CD4-positive, alpha-beta T cell treated with Interleukin-17A for 1 hour (primary cell): ENCODE results near the gene GDPD4.
"Not testable (repeated sequence)": the region's sequence is repeated elsewhere in the genome, so short reads cannot be mapped to it uniquely, and the experiment has no call there.

Experiments used
- DNase-seq: peaks from one replicate; pipeline ENCODE4 v3.0.0-alpha.2; 2020

GDPD4 gene, protein sequence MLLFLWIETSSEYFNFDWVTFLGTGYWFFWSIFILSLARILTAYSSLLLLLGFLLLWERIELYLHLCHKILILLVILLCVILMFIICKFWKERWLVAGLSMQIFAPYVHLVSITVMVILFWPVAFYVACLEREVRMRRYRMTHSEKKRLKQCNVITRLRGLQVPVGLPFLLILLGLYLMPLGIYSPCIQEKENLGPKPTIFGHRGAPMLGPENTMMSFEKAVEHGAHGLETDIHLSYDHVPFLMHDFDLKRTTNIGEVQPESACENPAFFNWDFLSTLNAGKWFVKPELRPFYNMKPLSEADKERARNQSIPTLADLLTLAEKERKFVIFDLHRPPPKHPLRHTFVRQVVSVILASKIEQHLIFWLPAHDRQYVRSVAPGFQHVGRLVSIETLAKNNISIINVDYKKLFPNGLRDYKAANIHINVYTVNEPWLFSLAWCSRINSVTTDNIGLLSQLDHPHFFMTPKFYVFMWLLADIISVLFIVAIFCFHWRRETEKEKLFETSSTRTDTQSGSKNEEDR

DNA sequence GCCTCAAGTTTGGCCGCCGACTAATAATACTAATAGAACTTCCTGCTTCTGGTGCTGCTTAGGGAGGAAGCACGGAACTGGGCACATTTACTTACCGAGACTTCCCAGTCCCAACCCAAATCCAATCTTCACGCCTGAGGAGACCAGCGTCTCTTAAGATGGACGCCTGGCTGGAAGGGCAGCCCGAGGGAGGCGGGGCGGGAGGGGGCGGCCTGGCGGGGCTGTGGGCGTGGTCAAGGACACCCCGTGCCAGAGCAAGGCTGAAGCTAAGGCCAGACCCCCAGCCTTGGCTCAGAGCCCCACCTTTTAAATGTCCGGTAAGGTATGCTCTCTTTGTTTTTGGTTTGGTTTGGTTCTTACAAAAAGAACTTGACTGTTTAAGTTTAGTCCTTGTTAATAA lies at the start of gene GDPD4:
Gene GDPD4, minus strand, starts transcription at position 177 of the 400 bp plus-strand sequence. CDS start 16,549 bp downstream, outside the sequence.
- no peak for DNase-seq

DNA sequence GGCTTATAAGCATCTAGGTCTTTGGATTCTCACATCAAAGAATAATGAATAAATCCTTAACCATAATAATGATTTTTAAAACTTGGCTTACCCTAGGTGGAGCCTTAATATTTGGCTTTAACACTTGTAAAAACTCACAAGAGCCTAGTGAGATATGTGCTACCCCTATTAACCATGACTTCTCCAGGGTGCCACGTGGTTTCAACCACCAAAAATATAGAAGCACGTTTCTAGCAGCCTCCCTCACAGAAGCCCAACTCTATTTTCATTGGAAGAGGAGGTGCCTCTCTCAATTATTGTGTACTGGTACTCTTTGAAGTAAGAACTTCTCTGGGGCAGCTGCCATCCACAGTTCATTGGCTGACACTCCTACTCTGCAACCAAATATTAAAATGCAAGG lies 46.5 kb upstream of the GDPD4 start:
- no peak for DNase-seq

DNA sequence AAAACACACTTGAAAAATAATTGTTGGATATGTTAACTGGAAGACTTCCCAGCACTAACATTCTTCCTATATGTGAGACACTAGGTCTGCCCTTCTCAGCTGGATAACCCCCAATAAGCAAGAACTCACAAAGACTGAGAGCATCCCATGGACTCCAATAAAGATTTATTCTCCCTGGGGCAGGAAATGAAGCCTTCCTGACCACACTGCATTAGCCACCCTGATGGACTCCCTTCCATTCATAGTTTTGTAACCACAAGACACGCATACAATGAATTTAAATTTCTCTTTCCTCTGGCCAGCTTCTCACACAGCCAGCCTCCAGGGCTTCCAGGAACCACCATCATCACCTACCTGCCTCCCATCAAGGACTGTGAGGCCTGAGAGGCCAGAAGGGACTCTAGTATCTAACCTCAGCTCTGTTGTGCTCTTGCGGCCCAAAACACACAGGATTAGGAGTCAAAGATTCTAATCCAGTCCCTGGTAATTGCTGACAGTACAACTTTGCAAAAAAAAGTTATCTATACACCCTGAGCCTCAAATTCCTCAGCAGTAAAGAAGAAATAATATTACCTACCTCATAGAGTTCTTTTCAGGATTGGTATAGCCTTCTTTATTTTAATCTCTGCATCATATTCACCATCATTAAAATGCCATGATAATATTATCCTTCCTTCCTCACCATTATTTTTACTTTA lies 45.6 kb upstream of the GDPD4 start:
- no peak for DNase-seq

DNA sequence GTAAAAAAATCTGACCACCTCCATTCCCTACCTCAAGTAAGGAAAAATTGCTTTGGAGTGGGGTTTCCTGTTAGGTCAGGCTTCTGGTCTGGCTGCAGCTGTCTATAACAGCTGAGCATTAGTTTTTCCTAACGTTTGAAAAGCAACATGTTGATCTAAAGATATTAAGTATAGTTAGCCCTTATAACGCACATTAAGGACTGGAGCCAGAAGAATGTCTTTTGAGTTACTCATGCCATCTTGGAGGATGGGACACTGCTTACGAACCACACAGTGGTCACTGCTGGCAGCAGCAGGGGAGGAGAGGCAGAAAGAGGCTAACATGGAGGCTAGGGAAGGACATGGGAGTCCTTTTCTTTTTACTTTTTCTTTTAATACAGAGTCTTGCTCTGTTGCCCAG lies 44.1 kb upstream of the GDPD4 start:
- DNase-seq = no peak

DNA sequence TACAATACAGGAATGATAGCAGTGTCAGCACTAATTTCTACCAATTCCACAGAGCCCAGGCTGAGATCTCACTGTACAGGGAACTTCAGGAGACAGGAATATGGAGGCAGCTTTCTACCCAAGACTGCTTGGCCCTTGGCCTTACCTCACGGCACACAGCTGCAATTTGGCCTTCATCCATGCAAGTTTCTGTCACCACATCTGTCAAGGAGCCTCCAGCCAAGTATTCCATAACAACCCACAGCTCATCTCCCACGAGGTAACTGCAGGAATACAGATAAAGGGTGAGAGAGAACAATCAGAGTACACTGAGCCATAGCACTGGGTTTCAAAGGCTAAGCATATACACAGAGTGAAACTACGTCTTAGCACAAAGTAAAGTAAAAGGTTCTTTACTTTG lies 39.0 kb upstream of the GDPD4 start:
- DNase-seq = no peak

DNA sequence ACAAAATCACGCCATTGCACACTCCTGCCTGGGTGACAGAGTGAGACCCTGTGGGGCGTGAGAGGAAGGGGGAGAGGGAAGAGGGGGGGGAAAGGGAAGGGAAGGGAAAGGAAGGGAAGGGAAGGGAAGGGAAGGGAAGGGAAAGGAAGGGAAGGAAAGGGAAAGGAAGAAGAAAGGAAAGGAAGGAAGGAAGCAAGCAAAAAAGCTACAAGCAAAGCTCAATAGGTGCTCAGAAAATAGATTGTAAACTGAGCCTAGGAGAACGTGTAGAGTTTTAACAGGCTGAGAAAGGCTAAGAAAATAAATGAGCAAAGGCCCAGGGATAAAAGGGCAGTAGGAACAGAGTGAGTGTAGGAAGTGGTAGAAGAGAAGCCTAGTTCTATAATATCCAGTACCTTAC lies 30.8 kb upstream of the GDPD4 start:
- no peak for DNase-seq

DNA sequence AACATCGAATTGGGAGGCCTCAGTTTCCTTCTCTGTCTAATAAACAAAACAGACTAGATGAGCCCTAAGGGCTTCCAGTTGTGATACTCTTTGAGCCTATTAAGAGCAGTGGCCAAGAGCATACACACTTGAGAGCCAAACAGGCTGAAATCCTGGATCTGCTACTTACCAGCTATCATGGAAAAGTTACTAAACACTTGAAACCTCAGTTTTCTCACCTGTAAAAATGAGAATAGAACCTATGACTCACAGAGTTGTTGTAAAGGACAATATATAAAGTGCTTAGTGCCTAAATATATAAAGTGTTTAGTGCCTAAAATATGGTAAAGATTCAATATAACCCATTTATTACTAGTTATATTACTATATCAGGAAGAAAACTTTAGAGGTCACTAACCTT lies 23.7 kb upstream of the GDPD4 start:
- no peak for DNase-seq

DNA sequence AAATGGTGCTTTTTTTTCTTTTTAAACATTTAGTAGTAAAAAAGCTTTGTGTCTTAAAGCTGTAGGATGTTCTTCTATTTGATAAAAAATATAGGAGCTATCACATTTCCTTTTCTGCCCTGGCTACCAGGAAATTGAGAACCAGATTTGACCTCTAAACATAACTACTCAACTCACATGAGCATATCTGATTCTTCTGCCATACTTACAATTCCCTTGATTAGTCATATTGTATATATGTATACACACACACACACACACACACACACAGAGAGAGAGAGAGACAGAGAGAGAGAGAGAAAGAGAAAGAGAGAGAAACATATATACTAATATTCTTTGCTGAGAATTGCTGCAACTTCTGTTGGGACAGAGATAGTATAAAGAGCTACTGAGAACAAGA lies 23.0 kb upstream of the GDPD4 start:
- no peak for DNase-seq

DNA sequence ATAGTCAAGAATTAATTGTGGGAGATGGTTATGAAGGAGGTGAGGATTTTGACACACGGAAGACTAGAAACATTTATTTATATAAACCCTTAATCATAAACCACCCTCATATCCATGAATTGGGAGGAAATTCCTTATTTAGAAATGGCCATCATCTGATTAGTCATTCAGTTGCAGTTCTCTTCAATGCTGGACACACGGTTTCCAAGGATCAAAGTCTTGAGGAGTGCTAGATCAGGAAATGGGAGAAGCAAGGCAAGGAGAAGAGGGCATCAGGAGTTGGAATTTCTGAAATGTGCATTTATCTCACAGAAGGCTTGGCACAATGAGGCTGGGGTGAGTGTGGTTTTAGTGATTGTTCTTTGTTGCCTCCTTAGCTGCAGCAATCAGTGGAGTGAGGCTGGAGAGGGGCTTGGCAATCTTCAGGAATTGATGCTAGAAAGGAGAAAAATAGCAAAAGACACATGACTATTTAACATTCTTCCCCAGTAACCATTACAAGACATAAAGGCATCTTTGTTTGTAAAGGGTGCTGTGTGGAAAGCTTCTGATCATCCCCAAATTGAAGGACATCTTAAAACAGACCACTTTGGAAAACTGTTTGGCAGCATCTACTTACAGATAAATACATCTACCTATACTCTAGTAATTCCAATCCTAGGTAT lies 21.6 kb upstream of the GDPD4 start:
- DNase-seq = no peak

DNA sequence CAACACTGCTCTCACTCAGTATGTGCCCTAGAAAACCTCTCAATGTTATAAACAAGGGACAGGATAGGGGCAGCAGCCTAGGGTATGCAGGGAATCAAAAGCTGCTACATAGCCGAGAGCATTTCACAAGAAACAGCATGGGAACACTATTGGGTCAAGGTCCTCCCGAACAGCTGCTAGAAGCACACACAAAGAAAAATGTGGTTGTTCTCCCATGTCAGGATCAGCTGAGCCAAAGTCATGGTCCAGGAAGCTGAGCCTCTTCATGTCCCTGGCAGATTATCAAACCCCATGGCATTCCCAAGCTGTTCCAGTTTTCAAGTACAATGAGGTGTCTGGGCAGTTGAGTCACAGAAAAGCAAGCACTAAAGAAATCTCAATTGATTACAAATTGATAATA lies 21.0 kb upstream of the GDPD4 start:
- DNase-seq = no peak

DNA sequence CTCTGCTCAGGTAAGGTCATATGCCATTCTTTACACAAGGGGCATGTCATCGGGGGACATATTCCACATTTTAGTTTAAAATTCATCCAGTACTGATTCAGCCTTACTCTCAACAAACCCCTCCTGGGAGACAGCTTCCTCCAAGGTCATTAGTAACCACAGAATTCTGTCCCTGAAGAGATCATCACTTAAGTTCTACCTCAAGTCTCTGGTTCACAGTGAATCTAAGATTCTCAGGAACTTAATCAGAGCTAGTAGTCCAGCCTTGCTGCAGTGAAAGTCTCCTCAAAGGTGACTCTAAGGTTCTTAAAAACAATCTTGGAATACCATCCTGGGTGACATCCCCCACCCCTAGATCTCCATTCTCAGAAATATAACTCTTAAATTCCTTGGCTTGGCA lies 18.9 kb upstream of the GDPD4 start:
- no peak for DNase-seq

DNA sequence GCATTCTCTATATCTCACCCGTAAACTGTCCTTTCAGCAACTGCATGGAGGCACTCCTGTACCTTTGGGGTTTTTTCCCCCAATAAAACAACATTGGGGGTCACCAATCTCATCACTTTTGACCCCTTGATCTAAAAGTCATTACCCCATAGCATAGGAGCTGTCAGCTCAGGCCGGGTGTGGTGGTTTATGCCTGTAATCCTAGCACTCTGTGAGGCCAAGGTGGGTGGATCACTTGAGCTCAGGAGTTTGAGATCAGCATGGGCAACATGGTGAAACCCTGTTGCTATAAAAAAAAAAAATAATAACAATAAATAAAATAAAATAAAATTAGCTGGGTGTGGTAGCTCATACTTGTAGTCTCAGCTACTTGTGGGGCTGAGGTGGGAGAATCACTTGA lies 17.1 kb upstream of the GDPD4 start:
- DNase-seq = no peak

DNA sequence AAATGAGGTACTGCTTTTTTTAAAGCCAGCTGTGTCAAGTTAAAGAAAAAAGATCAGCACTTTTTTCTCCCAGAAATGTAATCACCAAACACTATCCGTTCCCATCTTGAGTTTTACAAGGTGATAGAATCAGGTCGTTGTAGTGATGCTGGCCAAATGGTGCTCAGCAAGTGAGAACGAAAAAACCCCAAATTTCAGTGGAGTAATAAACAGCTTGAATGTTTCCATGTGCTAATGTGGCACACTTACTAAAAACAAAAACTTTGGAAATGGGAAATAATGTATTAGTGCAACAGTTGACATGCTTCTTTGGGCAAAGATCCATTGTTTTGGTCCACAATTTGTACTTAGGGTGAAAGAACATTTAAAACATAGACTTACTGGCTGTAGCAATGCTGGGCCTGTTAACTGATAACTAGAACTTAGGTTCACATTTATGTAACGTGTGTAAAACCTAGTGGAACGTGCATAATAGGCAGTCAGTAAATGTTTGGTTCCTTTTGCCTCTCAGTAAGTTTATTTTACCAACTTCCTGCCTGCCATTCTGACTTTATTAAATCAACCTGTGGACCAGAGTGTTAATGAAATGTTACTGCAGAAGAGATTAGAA lies 15.4 kb upstream of the GDPD4 start:
- DNase-seq = no peak

DNA sequence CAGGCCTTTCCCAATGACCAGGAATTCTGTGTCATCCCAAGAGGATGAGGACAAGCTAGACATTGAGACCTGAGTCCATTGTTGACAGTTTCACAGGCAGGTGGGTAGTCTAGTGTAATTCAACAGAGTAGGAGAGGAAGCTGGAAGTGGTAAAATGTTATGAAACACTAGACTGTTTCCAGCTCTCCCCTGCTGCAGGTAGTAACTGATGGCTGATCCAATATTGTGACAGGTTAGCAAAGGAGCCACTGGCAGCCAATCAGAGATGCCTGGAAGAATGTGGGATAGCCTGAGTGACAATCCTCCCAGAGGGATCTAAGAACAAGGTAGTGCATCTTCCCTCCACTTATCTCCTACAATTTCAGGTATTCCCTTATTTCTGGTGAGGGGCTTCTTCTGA lies 10.6 kb upstream of the GDPD4 start:
- no peak for DNase-seq

DNA sequence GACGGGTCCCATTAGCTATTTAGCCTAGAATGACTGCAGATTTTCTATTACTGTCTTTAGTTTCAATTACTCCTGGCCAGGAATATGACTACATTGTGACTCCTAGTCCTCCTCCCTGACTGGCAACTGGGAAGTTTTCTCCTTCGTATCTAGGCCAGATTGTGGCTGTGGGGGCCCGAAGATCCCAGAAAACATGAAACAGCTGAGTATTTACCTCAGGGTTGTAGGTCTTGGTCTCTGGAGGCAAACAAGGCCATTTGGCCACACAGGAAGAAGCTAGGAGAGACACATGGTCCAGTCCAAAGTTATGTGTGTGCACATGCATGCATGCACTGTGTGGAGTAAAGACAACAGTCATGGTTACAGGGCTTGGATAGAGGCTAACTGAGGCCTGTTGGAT lies 10.2 kb upstream of the GDPD4 start:
- no peak for DNase-seq

DNA sequence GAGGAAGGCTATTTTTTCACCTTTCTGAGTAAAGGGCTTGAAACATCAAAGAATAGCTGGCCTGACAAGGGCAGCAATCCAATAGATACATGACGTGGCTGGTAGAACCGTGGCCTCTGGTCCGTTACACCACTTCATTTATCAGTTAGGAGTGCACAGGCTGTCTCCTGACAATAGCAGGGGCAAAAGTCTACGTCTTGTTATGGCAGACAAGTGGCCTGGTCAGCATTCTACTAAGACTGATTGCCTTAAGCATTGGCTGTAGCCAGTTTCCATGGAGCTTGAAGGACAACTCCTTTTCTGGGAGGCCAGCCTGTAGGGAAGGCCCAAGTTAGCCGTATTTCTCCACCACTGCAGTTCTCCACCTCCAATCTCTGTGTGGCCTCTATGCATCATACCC lies 9.2 kb upstream of the GDPD4 start:
- DNase-seq = no peak

DNA sequence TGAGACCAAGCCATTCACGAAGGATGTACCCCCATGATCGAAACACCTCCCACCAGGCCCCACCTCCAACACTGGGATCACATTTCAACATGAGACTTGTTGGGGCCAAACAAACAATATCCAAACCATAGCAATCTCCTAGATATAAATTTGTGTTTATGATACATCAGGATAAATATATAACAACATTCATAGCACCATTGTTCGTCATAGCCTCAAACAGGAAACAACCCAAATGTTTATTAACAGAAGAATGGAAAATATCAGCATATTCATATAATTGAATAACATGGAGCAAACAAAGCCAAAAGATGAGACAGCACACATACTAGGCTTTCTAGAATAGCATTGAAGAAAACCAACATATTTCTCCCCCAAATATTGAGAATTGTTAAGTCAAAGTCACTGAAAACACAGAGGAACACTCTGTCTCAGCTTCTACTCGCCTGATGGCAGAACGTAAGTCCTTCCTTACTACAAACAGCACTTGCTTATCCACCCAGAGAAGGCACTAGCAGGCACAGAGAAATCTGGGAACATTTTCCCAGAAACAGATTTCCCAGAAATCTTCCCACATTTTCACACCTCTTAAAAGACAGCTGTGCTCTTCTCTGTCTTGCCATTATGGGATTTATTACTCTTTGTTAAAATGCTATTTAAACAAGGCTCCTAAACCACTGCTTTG lies 8.1 kb upstream of the GDPD4 start:
- no peak for DNase-seq

DNA sequence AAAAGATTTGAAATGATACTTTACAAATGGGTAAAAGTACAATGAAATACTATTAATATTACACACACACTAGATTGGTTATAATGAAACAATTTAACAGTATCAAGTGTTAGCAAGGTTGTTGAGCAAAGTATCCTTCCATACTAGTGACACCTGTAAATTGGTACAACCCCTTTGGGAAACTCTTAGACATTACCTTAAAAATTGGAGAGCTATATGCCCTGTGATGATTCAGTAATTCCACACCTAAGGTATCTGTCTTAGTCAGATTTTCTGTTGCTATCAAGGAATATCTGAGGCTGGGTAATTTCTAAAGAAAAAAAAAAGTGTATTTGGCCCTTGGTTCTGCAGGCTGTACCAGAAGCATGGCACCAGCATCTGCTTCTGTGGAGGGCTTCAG lies 7.4 kb upstream of the GDPD4 start:
- no peak for DNase-seq

DNA sequence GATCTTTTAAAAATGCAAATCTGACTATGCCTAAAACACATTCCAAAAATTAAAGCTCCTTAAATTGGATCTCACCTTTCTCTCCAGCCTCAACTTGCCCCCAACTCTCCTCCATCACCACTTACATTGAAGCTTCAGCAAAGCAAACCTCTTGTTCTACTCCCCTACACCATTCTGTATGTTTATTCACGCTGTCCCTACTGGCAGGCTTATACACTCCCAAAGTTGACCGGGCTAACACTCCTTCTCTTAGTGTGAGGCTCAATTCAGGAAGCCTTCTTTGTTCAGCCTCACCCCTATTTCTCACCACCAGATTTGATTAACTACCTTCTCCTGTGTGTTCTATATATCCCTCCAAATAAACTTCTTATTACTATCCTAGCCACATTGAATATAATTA lies 1.8 kb upstream of the GDPD4 start:
- DNase-seq = no peak

DNA sequence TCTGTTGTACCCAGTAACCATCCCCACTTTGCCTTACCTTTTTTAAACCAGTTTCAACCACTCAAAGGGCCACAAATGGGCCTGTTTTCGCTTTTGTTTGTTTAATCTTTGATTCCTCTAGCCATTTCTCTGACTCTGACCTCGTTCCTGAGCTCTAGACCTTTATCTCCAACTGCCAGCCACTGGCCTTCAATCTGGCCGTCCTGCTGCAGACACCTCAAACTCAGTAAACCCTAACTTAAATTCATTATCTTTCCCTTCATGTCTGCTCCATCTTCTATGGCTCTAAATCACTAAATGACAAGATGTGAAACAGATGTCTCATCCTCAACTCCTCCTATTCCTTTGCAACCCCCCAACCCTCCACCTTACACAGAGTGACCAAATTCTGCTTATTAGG lies 1.3 kb upstream of the GDPD4 start:
- DNase-seq = no peak

DNA sequence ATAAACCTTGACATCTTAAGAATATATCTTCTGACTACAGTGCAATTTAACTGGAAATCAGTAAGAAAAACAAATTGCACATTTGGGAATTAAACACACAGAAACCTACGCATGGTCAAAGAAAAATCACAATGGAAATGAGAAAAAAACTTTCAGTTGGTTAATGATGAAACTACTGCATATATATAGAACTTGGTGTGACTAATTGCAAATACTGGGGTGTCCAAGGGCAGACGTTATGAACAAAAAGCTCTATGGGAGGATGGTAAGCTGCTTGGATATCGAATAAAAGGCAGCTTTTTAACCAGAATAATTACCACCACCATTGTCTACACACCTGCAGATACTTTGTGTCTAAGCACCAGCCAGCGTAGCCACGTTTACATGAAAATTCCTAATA lies 791 bp downstream of the GDPD4 start:
- DNase-seq = no peak

DNA sequence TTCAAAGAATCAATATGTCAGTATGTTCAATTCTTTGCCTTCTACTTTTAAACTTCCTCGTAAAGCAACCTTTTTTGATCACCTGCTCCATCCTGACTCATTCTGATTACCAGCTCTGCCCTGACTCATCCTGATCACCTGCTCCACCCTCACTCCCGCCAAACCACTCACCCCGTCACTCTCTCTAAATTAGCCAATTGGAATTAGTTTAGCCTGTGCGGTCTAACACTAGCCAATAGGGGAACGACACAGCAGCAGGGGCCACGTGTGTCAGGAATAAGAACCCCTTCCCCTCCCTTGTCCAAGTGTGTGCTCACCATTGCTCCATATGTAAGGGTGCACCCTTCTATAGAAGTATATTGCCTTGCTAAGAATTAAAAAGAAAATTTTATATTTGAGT lies 1.5 kb downstream of the GDPD4 start:
- not testable (repeated sequence) for DNase-seq

DNA sequence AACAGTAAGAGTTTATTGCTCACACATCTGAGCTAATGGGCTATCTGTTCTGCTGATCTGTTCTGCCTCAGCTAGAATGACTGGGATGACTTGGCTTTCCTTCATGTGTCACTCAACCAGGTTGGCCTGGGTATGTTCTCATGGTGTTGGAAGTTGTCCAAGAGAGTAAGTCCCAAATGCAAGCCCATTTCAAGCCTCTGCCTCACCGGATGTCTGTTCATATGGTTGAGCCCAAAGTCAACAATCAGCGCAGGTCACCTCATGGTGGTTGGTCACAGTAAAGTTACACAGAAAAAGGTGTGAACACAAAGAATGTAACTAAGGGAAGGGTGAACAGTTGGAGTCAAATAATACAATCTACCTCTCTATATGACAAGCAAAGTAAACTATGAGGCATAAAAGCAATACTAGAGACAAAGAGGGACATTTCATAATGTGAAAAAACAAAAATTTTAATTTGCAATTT lies 1.9 kb downstream of the GDPD4 start:
- DNase-seq = no peak
